ENCODE data around the gene SCN8A.
"Not testable (repeated sequence)": the region's sequence is repeated elsewhere in the genome, so short reads cannot be mapped to it uniquely, and the experiment has no call there.

Gene SCN8A

GRCh38 chr12:51639361-51639760 is 48.3 kb downstream of the SCN8A start:
- no peak overlapping the region for H3K4me3 Mint-ChIP-seq
- DNase-seq (no peak), ATAC-seq (no peak)
- H3K27me3 Mint-ChIP-seq = no peaks in the 10 kb centered on the region
- no peak overlapping the region for H3K27ac Mint-ChIP-seq
- no peaks in the 10 kb centered on the region for H3K4me1 Mint-ChIP-seq
- H3K9me3 Mint-ChIP-seq = peaks cover 0 to 8% of the 10 kb centered on the region in 2 donors

DNA sequence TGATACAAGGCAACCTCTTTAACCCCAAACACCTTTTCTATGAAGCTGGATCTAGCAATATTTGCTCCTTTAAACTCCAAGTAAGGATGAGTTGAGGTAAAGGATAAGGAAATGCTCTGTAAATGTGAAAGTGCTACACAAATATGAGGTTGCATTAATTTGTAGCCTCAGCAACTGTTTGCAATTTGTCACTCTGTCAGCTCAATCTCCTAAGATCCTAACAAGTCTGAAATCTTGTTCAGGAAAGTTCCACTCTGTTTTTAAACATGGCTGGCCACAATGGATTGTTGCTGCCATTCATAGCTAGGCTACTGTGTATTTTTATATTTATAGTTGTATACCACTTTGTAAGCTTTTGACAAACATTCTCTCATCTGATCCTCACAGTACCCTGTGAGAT is 51.3 kb downstream of the SCN8A start:
- DNase-seq (no peak), ATAC-seq (no peak)
- H3K9me3 Mint-ChIP-seq = peaks cover 0 to 4% of the 10 kb centered on the region in 2 donors
- H3K4me3 Mint-ChIP-seq = no peak overlapping the region
- no peaks in the 10 kb centered on the region for H3K27me3 Mint-ChIP-seq
- H3K4me1 Mint-ChIP-seq = no peaks in the 10 kb centered on the region
- no peak overlapping the region for H3K27ac Mint-ChIP-seq

- Mint-ChIP-seq H3K4me1 (no peaks in the 10 kb centered on the region), H3K27ac (no peak overlapping the region), H3K4me3 (no peak overlapping the region), H3K27me3 (no peaks in the 10 kb centered on the region), H3K9me3 (no peaks in the 10 kb centered on the region)
- ATAC-seq = no peak
- DNase-seq = no peak
Observed at GRCh38 chr12:51643951-51644350, 52.9 kb downstream of the SCN8A start.

DNA sequence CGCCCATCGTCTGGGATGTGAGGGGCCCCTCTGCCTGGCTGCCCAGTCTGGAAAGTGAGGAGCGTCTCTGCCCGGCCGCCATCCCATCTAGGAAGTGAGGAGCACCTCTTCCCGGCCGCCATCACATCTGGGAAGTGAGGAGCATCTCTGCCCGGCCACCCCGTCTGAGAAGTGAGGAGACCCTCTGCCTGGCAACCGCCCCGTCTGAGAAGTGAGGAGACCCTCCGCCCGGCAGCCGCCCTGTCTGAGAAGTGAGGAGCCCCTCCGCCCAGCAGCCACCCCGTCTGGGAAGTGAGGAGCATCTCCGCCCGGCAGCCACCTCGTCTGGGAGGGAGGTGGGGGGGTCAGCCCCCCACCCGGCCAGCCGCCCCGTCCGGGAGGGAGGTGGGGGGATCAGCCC is 53.7 kb downstream of the SCN8A start:
- DNase-seq, H3K9me3 Mint-ChIP-seq, H3K4me3 Mint-ChIP-seq, H3K27ac Mint-ChIP-seq, ATAC-seq, H3K27me3 Mint-ChIP-seq, H3K4me1 Mint-ChIP-seq: not testable (repeated sequence)

GRCh38 chr12:51645961-51646360 is 54.9 kb downstream of the SCN8A start:
- DNase-seq (no peak), ATAC-seq (no peak)
- Mint-ChIP-seq H3K9me3 (peaks cover 8 to 16% of the 10 kb centered on the region in 2 donors), H3K4me1 (no peaks in the 10 kb centered on the region), H3K4me3 (no peak overlapping the region), H3K27me3 (no peaks in the 10 kb centered on the region), H3K27ac (no peak overlapping the region)

DNA sequence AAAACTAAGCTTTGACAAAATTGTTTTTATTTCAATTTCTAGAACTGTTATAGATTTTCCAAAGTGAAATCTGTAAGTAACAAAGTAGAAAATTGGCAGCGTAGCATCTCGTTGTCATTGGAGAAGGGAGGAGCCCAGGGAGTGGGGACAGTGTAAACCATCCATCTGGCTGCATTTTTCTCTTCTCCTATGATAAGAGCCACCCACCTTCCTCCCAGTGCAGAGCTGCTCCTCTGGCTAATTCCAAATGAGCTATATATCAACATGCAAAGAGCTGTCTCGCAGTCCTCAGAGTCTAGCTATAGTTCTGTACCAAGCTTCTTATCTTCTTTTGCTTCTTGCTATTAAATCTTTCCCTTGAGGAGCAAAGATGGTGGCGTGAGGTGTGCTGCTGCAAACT is 56.6 kb downstream of the SCN8A start:
- DNase-seq (no peak), ATAC-seq (no peak)
- Mint-ChIP-seq H3K27ac (no peak overlapping the region), H3K27me3 (peaks cover 8% of the 10 kb centered on the region), H3K4me1 (no peaks in the 10 kb centered on the region), H3K9me3 (peaks cover 8 to 16% of the 10 kb centered on the region in 2 donors), H3K4me3 (no peak overlapping the region)

DNA sequence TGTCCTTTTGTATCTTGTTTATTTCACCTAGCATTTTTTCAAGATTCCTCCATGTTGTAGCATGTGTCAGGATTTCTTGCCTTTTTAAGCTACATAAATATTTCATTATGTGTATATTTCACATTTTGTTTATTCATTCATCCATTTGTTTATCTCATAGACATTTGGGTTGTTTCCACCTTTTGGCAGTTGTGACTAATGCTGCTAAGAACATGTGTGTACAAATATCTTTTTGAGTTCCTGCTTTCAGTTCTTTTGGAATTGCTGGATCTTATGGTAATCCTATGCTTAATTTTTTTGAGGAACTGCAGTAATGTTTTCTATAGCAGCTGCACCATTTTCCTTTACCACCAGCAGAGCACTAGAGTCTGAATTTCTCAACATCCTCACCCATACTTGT is 62.4 kb downstream of the SCN8A start:
- ATAC-seq (no peak), DNase-seq (no peak)
- Mint-ChIP-seq H3K27me3 (peaks cover 19% of the 10 kb centered on the region), H3K4me3 (no peak overlapping the region), H3K4me1 (no peaks in the 10 kb centered on the region), H3K9me3 (peaks cover 8 to 16% of the 10 kb centered on the region in 2 donors), H3K27ac (no peak overlapping the region)

GRCh38 chr12:51661199-51661598 is 70.2 kb downstream of the SCN8A start:
- peaks cover 35% of the 10 kb centered on the region for H3K27me3 Mint-ChIP-seq
- ATAC-seq (no peak), DNase-seq (no peak)
- H3K27ac Mint-ChIP-seq = no peak overlapping the region
- H3K4me1 Mint-ChIP-seq = no peaks in the 10 kb centered on the region
- H3K9me3 Mint-ChIP-seq = no peaks in the 10 kb centered on the region
- H3K4me3 Mint-ChIP-seq = no peak overlapping the region

GRCh38 chr12:51661836-51662235 is 70.8 kb downstream of the SCN8A start:
- no peak for ATAC-seq
- no peaks in the 10 kb centered on the region for H3K9me3 Mint-ChIP-seq
- no peaks in the 10 kb centered on the region for H3K4me1 Mint-ChIP-seq
- H3K27me3 Mint-ChIP-seq = peaks cover 35% of the 10 kb centered on the region
- peak overlapping the region in 1 of 2 donors; percentile 29 for H3K27ac Mint-ChIP-seq
- H3K4me3 Mint-ChIP-seq = no peak overlapping the region
- DNase-seq = no peak

- Mint-ChIP-seq H3K4me1 (no peaks in the 10 kb centered on the region), H3K27ac (peak overlapping the region in 1 of 2 donors; percentile 29), H3K9me3 (no peaks in the 10 kb centered on the region), H3K27me3 (peaks cover 30% of the 10 kb centered on the region), H3K4me3 (no peak overlapping the region)
- no peak for DNase-seq
- no peak for ATAC-seq
Observed at GRCh38 chr12:51662728-51663154, 71.7 kb downstream of the SCN8A start.

- DNase-seq (no peak), ATAC-seq (no peak)
- Mint-ChIP-seq H3K27ac (no peak overlapping the region), H3K4me1 (no peaks in the 10 kb centered on the region), H3K4me3 (no peak overlapping the region), H3K27me3 (peaks cover 24% of the 10 kb centered on the region), H3K9me3 (no peaks in the 10 kb centered on the region)
Observed at GRCh38 chr12:51663390-51663789, 72.4 kb downstream of the SCN8A start.

DNA sequence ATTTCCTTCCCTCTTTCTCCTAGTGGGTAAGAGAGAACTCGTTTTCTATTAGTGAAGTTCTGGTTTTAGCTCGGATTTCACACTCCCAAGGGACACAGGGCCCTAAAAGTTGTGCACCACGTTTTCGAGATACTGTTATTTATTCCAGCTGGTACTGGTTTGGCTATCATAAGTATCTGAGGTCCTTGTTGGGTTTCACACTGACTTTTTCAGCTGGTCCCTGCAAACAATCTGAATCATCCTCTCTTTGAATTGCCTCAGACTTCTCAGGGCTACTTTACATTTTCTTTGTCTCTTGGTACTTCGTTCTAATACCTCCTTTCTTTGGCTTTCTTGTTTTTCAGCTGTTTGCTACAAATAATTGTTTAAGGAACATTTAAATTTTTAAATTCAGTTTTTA is 75.7 kb downstream of the SCN8A start:
- ATAC-seq (no peak), DNase-seq (no peak)
- Mint-ChIP-seq H3K27ac (no peak overlapping the region), H3K4me1 (peaks cover 6% of the 10 kb centered on the region), H3K9me3 (no peaks in the 10 kb centered on the region), H3K4me3 (no peak overlapping the region), H3K27me3 (peaks cover 13% of the 10 kb centered on the region)

DNA sequence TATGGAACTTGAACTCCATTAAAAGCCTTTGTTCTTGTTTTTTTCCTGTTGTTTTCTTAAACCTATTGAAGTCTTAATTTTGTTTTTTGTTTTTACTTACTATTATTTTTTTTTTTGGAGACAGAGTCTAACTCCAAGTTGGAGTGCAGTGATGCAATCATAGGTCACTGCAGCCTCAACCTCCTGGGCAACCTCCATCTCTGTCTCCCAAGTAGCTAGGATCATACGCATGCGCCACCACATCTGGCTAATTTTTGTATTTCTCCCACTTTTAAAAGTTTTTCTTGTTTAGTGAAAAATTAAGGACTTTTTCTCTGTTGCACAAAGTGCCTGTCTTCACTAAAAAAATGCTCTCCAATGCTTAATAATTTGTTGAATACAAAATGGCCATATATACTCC is 76.2 kb downstream of the SCN8A start:
- H3K27me3 Mint-ChIP-seq = peaks cover 7% of the 10 kb centered on the region
- H3K27ac Mint-ChIP-seq = peak overlapping the region in 1 of 2 donors; percentile 52
- no peak overlapping the region for H3K4me3 Mint-ChIP-seq
- ATAC-seq = no peak
- peaks cover 6% of the 10 kb centered on the region for H3K4me1 Mint-ChIP-seq
- DNase-seq = no peak
- no peaks in the 10 kb centered on the region for H3K9me3 Mint-ChIP-seq

GRCh38 chr12:51669271-51669670 is 78.2 kb downstream of the SCN8A start:
- H3K9me3 Mint-ChIP-seq = no peaks in the 10 kb centered on the region
- no peaks in the 10 kb centered on the region for H3K27me3 Mint-ChIP-seq
- ATAC-seq (no peak), DNase-seq (no peak)
- H3K27ac Mint-ChIP-seq = peak overlapping the region in 1 of 2 donors; percentile 38
- H3K4me3 Mint-ChIP-seq = no peak overlapping the region
- H3K4me1 Mint-ChIP-seq = peaks cover 6% of the 10 kb centered on the region

GRCh38 chr12:51669996-51670395 is 79.0 kb downstream of the SCN8A start:
- H3K9me3 Mint-ChIP-seq = no peaks in the 10 kb centered on the region
- peaks cover 8% of the 10 kb centered on the region for H3K4me1 Mint-ChIP-seq
- DNase-seq (no peak), ATAC-seq (no peak)
- H3K27me3 Mint-ChIP-seq = no peaks in the 10 kb centered on the region
- H3K4me3 Mint-ChIP-seq = no peak overlapping the region
- no peak overlapping the region for H3K27ac Mint-ChIP-seq

DNA sequence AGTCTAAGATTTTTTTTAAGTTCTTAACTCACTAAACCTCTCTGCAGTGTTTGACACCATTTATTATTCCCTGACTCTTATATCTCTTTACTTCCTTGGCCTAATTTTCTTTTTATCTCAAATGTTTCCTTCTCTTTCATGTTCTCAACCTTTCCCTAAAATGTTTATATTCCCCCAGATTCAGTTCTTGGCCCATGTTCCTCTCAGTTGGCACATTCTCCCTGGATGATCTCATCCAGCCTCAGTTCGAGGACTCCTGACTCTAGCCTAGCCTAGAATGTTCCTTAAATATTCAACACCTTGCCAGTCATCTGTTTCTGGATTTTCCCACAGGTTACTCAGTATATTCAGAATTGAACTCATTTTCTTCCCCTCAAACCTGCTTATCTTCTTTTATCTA is 81.3 kb downstream of the SCN8A start:
- Mint-ChIP-seq H3K9me3 (no peaks in the 10 kb centered on the region), H3K27ac (no peak overlapping the region), H3K27me3 (no peaks in the 10 kb centered on the region), H3K4me1 (peaks cover 11% of the 10 kb centered on the region), H3K4me3 (no peak overlapping the region)
- DNase-seq (no peak), ATAC-seq (no peak)

- DNase-seq = no peak
- no peak overlapping the region for H3K4me3 Mint-ChIP-seq
- H3K27me3 Mint-ChIP-seq = no peaks in the 10 kb centered on the region
- ATAC-seq = no peak
- no peaks in the 10 kb centered on the region for H3K9me3 Mint-ChIP-seq
- peaks cover 5% of the 10 kb centered on the region for H3K4me1 Mint-ChIP-seq
- no peak overlapping the region for H3K27ac Mint-ChIP-seq
Observed at GRCh38 chr12:51675071-51675803, 84.2 kb downstream of the SCN8A start.

Data from stimulated activated naive CD8-positive, alpha-beta T cell treated with anti-CD3 and anti-CD28 coated beads, Interleukin-15, amount 100 ng/mL, for 72 hours (primary cell).